GM21528 (cell line): ENCODE measurements around the gene DENND5B.
"Not testable (repeated sequence)": the region's sequence is repeated elsewhere in the genome, so short reads cannot be mapped to it uniquely, and the experiment has no call there.

Source experiments
- ATAC-seq: cut with Tn5 transposase; IDR thresholded peaks from one replicate; pipeline ENCODE4 v1.9.1; 2021; ENCODE audit warnings: mild to moderate bottlenecking, moderate library complexity; ENCODE audit not compliant: unreplicated experiment, low FRiP score

Gene DENND5B

GRCh38 chr12:31393004-31393550 lies 197.9 kb downstream of the DENND5B start:
- no peak for ATAC-seq

- ATAC-seq: no peak
Measured at GRCh38 chr12:31390991-31391390, 199.9 kb downstream of the DENND5B start.

GRCh38 chr12:31388713-31389112 lies 202.2 kb downstream of the DENND5B start:
- ATAC-seq: no peak

DNA sequence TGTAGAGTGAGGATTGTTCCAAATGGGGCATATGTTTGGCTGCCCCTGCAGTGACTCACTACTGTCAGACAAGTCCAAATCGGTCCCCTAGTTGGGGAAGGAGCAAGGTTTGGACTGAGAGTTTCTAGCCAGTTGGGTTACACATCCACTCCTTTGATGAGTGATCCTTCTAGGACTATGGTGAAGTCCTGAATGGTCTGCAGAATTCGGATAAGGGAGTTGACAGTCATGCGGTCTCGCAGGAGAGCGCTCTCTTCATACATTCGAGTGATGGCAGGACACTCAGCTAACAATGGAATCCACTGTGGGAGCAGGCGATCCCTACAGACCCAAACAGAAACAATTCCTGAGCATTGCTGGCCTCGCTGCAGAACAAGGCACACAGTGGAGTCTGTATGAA lies 203.5 kb downstream of the DENND5B start:
- no peak for ATAC-seq

DNA sequence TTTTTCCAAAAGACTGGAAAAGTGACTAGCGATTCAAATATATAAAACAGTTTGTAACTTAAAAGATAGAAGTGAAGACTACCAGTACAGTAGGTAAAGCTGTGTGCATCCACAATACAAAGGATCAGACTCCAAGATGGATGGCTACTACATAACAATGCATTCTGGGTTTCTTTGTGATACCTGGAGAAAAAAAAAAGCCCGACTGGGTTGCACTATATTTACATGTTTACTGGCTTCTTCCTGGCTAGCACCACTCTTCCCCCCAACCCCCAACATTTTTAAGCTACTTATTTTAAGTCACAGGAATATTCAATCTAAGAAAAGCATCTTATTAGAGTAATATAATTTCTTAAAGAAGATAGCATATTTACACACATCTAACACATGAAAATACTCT lies 203.9 kb downstream of the DENND5B start:
- ATAC-seq: no peak

DNA sequence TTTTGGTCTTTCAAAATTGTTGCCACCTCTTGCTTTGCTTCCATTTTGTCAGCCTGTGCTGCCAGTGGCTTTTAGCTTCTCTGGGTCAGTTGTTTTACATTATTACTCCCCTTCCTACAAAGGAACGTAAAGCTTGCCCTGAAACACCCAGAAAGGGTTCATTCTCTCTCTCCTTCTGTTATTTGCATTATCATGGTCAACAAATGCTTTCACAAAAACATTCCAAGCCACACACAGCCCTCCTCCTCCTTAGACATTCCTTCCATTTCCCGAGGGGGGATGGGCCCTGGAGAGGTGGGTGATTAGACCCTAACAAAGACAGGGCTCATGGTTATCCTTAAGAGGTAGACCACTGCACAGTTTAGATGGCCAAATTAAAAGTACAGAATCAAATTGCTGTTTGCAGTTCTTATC lies 204.6 kb downstream of the DENND5B start:
- no peak for ATAC-seq

DNA sequence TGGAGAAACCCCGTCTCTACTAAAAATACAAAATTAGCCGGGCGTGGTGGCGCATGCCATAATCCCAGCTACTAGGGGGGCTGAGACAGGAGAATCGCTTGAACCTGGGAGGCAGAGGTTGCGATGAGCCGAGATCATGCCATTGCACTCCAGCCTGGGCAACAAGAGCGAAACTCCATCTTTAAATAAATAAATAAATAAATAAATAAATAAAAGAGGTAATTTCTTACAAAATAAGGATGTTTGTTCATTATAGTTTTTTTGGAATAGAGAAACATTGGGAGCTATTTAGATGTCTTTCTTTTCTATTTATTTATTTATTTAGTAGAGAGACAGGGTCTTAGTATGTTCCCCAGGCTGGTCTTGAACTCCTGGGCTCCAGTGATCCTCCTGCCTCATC lies 213.7 kb downstream of the DENND5B start:
- ATAC-seq: not testable (repeated sequence)

DNA sequence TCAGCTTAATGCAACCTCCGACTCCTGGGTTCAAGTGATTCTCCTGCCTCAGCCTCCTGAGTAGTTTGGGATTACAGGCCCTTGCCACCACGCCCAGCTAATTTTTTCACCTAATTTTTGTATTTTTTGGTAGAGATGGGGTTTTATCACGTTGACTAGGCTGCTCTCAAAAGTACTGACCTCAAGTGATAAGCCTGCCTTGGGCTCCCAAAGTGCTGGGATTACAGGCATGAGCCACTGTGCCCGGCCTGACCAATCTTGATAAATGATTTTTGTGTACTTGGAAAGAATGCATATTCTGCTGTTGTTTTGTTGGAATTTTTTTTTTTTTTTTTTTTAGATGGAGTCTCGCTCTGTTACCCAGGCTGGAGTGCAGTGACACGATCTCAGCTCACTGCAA lies 215.5 kb downstream of the DENND5B start:
- ATAC-seq: not testable (repeated sequence)

DNA sequence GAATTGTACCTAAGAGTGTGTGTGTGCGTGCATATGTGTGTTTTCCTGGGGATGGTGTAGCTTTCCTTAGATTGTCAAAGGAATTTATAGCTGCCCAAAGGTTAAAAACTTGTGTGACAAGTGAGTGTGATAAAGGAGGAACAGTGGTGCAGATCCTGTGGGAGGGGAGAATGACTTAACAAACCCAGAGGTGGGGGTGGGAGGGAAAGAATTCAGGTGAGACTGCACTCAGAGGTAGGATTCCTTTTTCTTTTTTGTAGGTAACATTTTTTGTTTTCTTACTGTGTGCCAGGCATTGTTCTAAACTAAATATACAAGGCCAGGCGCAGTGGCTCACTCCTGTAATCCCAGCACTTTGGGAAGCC lies 219.7 kb downstream of the DENND5B start:
- ATAC-seq: no peak

- ATAC-seq: no peak
Measured at GRCh38 chr12:31370531-31371255, 220.2 kb downstream of the DENND5B start.

DNA sequence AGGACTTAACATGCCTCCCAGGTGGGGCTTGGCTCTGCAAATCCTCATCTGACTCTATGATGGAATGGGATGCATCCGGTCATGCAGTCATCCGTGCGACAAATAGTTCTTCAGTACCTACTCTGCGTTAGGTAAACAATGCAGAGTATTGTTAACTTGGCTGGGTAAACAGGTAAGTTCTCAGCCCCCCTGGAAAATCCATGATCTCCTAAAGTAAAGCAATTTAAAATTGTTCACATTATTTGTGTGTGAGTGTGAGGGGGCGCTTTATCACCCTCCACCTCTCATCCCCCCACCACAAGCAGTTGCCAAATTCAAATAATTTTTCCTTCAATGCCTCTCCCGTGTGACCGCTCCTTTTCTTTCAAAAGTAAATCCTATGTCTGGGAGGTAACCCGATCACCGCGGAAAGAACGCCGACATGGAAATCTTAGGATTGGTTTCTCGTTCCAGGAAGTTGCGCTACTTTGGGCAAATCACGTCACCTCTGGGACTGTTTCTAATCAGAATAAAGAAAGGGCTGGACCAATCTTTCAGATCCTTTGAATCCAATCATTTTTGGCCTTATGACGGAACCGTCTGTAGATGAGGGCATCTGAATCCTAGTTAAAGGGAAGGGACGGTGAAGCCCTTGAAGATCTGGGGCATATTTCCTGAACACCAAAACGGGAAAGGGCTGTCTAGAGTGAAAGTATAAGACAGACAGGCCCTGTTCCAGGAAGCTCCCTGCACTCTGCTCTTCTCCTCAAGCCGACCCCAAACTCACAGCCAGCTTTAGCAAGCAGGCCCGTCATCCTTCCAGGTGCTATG lies 221.0 kb downstream of the DENND5B start:
- no peak for ATAC-seq

DNA sequence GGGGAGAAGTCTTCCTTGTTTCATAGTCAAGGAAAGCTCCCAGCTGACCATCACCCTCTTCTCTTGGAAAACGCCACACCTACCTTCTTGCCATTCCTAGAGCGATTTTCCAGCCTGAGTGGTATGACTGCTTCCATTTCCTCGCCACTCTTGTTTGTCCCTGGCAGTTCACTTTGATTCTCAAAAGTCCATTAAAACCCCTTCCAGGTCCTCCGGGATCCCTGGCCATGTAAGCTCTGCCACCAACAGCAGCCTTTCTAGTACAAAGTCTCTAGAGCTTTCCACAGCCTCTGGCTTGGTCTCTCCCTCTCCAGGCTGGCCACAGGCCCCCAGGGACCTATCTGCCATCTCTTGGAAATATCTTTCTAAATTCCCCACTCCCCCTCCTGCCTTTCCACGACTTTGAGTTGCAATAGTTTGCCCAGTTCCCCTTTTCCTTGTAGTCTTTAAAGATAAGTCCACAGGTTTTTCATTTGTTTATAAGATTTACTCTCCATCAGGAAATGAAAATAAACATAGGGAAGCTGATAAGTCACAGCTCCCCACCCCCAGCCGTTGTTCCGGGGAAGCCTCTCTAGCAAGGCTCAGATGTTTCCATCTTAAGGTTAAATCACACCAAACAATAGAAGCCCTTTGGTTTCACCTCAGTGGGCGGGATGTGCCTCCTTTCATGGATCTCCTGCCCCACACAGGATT lies 222.1 kb downstream of the DENND5B start:
- no peak for ATAC-seq

DNA sequence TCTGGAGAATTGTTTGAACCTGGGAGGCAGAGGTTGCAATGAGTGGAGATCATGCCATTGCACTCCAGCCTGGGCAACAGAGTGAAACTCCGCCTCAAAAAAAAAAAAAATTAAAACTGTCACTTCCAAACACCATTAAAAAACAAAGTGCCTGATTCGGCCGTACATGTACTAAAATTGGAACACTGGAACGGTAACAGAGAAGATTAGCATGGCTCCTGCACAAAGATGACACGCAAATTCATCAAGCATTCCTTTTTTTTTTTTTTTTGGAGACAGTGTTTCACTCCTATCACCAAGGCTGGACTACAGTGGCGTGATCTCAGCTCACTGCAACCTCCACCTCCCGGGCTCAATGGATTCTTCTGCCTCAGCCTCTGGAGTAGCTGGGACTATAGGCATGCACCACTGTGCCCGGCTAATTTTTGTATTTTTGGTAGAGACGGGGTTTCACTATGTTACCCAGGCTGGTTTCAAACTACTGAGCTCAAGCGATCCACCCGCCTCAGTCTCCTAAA lies 224.8 kb downstream of the DENND5B start:
- ATAC-seq: no peak

DNA sequence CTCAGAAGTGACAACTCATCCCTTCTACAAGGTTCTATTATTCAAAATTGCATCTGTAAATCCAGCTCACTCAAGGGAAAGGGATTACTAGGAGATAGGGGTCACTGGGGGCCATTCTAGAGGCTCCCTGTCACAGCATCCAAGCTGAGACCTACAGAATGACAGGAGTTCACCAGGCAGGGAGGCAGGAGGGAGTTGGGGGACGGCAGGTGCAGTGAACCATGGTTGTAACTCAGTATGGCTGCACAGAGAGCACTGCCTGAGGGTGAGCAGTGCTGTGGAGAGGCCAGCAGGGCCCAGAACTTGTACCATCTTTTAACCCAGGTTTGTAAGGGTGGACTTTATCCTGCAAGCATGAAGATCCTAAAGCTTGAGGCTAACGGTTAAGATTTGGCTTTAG lies 227.1 kb downstream of the DENND5B start:
- ATAC-seq: no peak

DNA sequence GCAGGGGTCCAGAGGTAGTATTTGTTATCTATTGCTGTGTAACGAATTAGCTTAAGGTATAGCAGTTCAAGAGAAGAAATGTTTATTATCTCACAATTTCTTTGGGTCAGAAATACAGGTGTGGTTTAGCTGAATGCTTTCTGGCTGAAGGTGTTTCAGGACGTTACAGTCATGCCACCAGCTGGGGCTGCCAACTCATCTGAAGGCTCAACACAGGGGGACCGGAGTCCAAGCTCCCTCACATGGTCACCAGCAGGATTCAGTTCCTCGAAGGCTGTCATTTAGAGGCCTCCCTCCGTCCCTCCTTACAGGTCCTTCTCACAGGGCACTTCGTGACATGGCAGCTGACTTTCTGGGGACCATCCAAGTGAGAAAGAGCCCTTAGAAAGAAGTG lies 227.5 kb downstream of the DENND5B start:
- peak; percentile 5 for ATAC-seq

GRCh38 chr12:31362759-31363415 lies 228.0 kb downstream of the DENND5B start:
- ATAC-seq: peak; percentile 79

- peak; percentile 50 for ATAC-seq
Measured at GRCh38 chr12:31362115-31362758, 228.7 kb downstream of the DENND5B start.

DNA sequence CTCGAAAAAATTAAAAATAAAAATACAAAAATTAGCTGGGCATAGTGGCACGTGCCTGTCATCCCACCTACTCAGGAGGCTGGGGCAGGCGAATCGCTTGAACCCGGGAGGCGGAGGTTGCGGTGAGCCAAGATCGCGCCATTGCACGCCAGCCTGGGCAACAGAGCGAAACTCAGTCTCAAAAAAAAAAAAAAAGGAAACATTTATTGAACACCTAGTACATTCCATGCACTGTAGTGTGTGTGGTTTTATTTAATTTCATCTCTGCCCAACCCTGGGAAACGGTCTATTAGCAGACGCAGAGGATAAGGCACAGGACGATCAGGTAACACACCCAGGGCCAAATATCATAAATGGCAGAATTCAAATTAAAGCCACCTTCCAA lies 229.2 kb downstream of the DENND5B start:
- ATAC-seq: no peak

DNA sequence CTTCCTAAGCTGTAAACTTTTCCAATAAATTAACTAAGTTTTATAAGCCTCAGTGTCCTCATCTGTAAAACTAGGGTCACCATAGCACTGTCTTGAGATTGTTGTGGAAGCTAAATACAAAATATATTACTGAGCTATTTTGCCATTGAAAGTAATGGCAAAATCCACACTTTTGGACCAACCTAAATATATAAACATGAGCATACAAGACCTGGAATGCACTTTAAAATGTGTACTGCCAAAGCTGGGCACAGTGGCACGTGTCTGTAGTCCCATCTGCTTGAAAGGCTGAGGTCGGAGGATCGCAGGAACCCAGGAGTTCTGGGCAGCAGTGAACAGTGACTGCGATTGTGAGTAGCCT lies 235.2 kb downstream of the DENND5B start:
- no peak for ATAC-seq
